H1 (cell line): ENCODE data around the gene CCDC15. TPM values are rescaled to one million over a fixed set of nuclear protein-coding genes. Genes with fewer than 3 reads are reported as not detected.

Source experiments
- CTBP2 ChIP-seq: IDR thresholded peaks from 2 replicates; pipeline ENCODE4 v1.7.0; 2011; ENCODE audit warnings: borderline replicate concordance, mild to moderate bottlenecking, moderate library complexity, mixed read lengths, low read length; ENCODE audit not compliant: insufficient read depth, insufficient read length
- EGR1 ChIP-seq: IDR thresholded peaks from 2 replicates; pipeline ENCODE4 v1.6.1; 2011; ENCODE audit warnings: low read depth, low read length, borderline replicate concordance
- HDAC2 ChIP-seq, 2 experiments: fragments of 300-600 bp in 1 of 2; sonication (generic) in 1 of 2; IDR thresholded peaks; 2 replicates each; pipeline ENCODE4 v1.6.1; 2011 to 2012; ENCODE audit warnings: low read depth in 2 of 2, low read length in 2 of 2, mild to moderate bottlenecking in 2 of 2, moderate library complexity in 2 of 2, borderline replicate concordance in 1 of 2, inconsistent platforms in 1 of 2
- KDM4A ChIP-seq: IDR thresholded peaks from one replicate; pipeline ENCODE4 v1.7.1; 2012; ENCODE audit warnings: low read depth, mild to moderate bottlenecking, moderate library complexity, low read length, inconsistent platforms; ENCODE audit not compliant: severe bottlenecking
- MAX ChIP-seq: IDR thresholded peaks from 2 replicates; pipeline ENCODE4 v1.6.1; 2012; ENCODE audit warnings: inconsistent platforms
- PHF8 ChIP-seq: fragments of 200-600 bp; sonication (generic); conservative IDR thresholded peaks from 2 replicates; pipeline ENCODE4 v1.7.1; 2012; ENCODE audit warnings: low read depth, mild to moderate bottlenecking, inconsistent platforms, low read length, moderate library complexity
- POLR2AphosphoS5 ChIP-seq: IDR thresholded peaks from 2 replicates; pipeline ENCODE4 v1.6.1; 2011; ENCODE audit warnings: low read depth, low read length
- RBBP5 ChIP-seq: IDR thresholded peaks from 2 replicates; pipeline ENCODE4 v1.7.1; 2012; ENCODE audit warnings: low read depth, mild to moderate bottlenecking, inconsistent platforms, low read length, moderate library complexity, borderline replicate concordance
- SP1 ChIP-seq: IDR thresholded peaks from 2 replicates; pipeline ENCODE4 v1.6.1; 2011; ENCODE audit warnings: low read depth, low read length
- USF2 ChIP-seq: IDR thresholded peaks from 2 replicates; pipeline ENCODE4 v1.6.1; 2011; ENCODE audit warnings: low read length, improper control_type of control experiment
- polyA plus RNA-seq, 7 experiments: library from polyadenylated mRNA; depleted of rRNA in 3 of 7; stranded (reverse) in 5 of 7; unstranded in 2 of 7; fragments of >200 nt in 5 of 7; fragments of 200-250 nt in 2 of 7; gene quantifications; 1 replicate in 5 of 7; 2 replicates in 1 of 7; 4 replicates in 1 of 7; pipeline versions ENCODE4 v1.2.1 to v1.2.3, GENCODE V29; 2011 to 2013; ENCODE audit warnings: missing spikeins in 2 of 7, mixed read lengths in 2 of 7
- total RNA-seq: library from RNA; stranded (reverse); fragmentation: NEBNext Ultra II Directional; extraction: Animal tissue kit (Norgen Biotek cat#: 25700); gene quantifications from 2 replicates; pipeline ENCODE4 v1.2.1, GENCODE V29; 2021

CCDC15 gene
- total and polyA plus RNA-seq, 2 of the 8 experiments (the other 6 are each of a cell fraction or from before 2014, with no cell fraction given) = 1.5 to 3.1 TPM

- TF ChIP-seq EGR1 = no peak
- 0 out of 2 replicates have a peak, but pooled peaks have one; percentile 26 for TF ChIP-seq PHF8
- TF ChIP-seq POLR2AphosphoS5 = no peak
- no peak; a peak in 1 of 4 replicates for TF ChIP-seq HDAC2 (IDR thresholded peaks at IDR 0.05; ENCODE audit: borderline replicate concordance in 1 of 2, low read depth in 2 of 2, low read length in 2 of 2)
- peak; percentile 94 for TF ChIP-seq KDM4A
- TF ChIP-seq RBBP5 = peak; percentile 38; the same call in 1 of the 2 replicates
- TF ChIP-seq SP1 = no peak
- peak; percentile 94 for TF ChIP-seq MAX
- 0 out of 2 replicates have a peak, but pooled peaks have one; percentile 18 for TF ChIP-seq USF2
- no peak for TF ChIP-seq CTBP2
These were observed 33.0 kb upstream of the CCDC15 start (continued) for GRCh38 chr11:124920870-124921609.
